Fibroblast of lung (primary cell): ENCODE measurements around the gene LRRK2.

Source experiments
- EZH2 ChIP-seq: IDR thresholded peaks from 2 replicates; pipeline ENCODE4 v1.5.1; 2012; ENCODE audit warnings: low read length, control low read depth, mild to moderate bottlenecking; ENCODE audit errors: missing control alignments
- TF ChIP-seq, protein P1 (sequence below), 2 donors: IDR thresholded peaks in 1 of 2; conservative IDR thresholded peaks in 1 of 2; 1 replicate in 1 of 2; 2 replicates in 1 of 2; pipeline ENCODE4 v1.5.1; 2011 to 2012; ENCODE audit warnings: low read length in 2 of 2, control low read depth in 1 of 2, inconsistent platforms in 1 of 2, low read depth in 1 of 2, mild to moderate bottlenecking in 1 of 2

- TF ChIP-seq, protein P1, sequence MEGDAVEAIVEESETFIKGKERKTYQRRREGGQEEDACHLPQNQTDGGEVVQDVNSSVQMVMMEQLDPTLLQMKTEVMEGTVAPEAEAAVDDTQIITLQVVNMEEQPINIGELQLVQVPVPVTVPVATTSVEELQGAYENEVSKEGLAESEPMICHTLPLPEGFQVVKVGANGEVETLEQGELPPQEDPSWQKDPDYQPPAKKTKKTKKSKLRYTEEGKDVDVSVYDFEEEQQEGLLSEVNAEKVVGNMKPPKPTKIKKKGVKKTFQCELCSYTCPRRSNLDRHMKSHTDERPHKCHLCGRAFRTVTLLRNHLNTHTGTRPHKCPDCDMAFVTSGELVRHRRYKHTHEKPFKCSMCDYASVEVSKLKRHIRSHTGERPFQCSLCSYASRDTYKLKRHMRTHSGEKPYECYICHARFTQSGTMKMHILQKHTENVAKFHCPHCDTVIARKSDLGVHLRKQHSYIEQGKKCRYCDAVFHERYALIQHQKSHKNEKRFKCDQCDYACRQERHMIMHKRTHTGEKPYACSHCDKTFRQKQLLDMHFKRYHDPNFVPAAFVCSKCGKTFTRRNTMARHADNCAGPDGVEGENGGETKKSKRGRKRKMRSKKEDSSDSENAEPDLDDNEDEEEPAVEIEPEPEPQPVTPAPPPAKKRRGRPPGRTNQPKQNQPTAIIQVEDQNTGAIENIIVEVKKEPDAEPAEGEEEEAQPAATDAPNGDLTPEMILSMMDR (conservative IDR thresholded peaks at IDR 0.05 in 1 of 2, IDR thresholded peaks at IDR 0.05 in 1 of 2; ENCODE audit: low read depth in 1 of 2, low read length in 2 of 2), result no peak
- no peak for TF ChIP-seq EZH2
Observed at GRCh38 chr12:40309001-40309400, 84.2 kb downstream of the LRRK2 start.
